Peyer's patch (tissue), 4 donors: ENCODE measurements around the gene ZNF692.

ENCODE experiments used
- CTCF ChIP-seq, 6 experiments: fragments of 450-650 bp in 4 of 6; fragments of 200-600 bp in 2 of 6; sonication (generic) in 1 of 6; IDR thresholded peaks; one replicate each; pipeline ENCODE4 v1.5.1; 2017 to 2019; ENCODE audit warnings: antibody characterized with exemption in 6 of 6, mild to moderate bottlenecking in 3 of 6, moderate library complexity in 1 of 6
- POLR2A ChIP-seq, 2 donors: fragments of 450-650 bp; IDR thresholded peaks; one replicate each; pipeline ENCODE4 v1.5.1; 2017; ENCODE audit warnings: antibody characterized with exemption in 2 of 2, mild to moderate bottlenecking in 2 of 2, moderate library complexity in 2 of 2

GRCh38 chr1:248848602-248849001 lies 10.3 kb downstream of the ZNF692 start:
- TF ChIP-seq CTCF (IDR thresholded peaks at IDR 0.05) (no peak), POLR2A (IDR thresholded peaks at IDR 0.05) (no peak)
